PC-3 (cell line): Measurements from ENCODE around the gene TSHZ2. TPM values are rescaled to one million over a fixed set of nuclear protein-coding genes. Genes with fewer than 3 reads are reported as not detected.

Experiments
- ATAC-seq: fragments of 200-7000 bp; cut with Tn5 transposase; 2 replicates; pipeline ENCODE4 v1.9.1; 2020; ENCODE audit warnings: mild to moderate bottlenecking, moderate library complexity
- BruUV-seq: library from RNA; stranded (reverse); fragments of 400-500 nt; replicated peaks from 2 replicates; lab custom pipeline; 2021; lab: Mats Ljungman, UMichigan
- CTCF ChIA-PET: fragments of 300-600 bp; sonication (Branson Sonifier 250); formaldehyde crosslinking; loops from one replicate; lab custom pipeline; 2022; ENCODE audit warnings: antibody characterized with exemption; lab: Charles Lee
- POLR2A ChIA-PET: fragments of 300-600 bp; sonication (Branson Sonifier 250); formaldehyde crosslinking; loops from one replicate; lab custom pipeline; 2022; ENCODE audit warnings: antibody characterized with exemption; ENCODE audit not compliant: unreplicated experiment; lab: Charles Lee
- DNase-seq: peaks from one replicate; pipeline ENCODE4 v3.0.0-alpha.2; 2015
- H2AFZ ChIP-seq: fragments of 300-600 bp; sonication (generic); 2 replicates; pipeline ENCODE4 v1.6.0; 2016; ENCODE audit warnings: antibody characterized with exemption, low read length
- H3F3A ChIP-seq: fragments of 300-600 bp; sonication (generic); one replicate; pipeline ENCODE4 v1.6.0; 2017; ENCODE audit warnings: antibody characterized with exemption, low read length, control low read depth, mild to moderate bottlenecking; ENCODE audit not compliant: unreplicated experiment
- H3K27ac ChIP-seq: fragments of 300-600 bp; sonication (generic); 2 replicates; pipeline ENCODE4 v1.5.1; 2016; ENCODE audit warnings: mild to moderate bottlenecking, low read length
- H3K27me3 ChIP-seq: fragments of 300-600 bp; sonication (generic); 2 replicates; pipeline ENCODE4 v1.6.1; 2016; ENCODE audit warnings: low read length, mixed read lengths
- H3K36me3 ChIP-seq: fragments of 300-600 bp; sonication (generic); 2 replicates; pipeline ENCODE4 v1.6.1; 2016; ENCODE audit warnings: low read depth, mixed run types, low read length, mixed read lengths
- H3K4me1 ChIP-seq: fragments of 300-600 bp; sonication (generic); 2 replicates; pipeline ENCODE4 v1.5.1; 2016; ENCODE audit warnings: low read length; ENCODE audit not compliant: insufficient read depth
- H3K4me2 ChIP-seq: fragments of 300-600 bp; sonication (generic); 2 replicates; pipeline ENCODE4 v1.6.0; 2016; ENCODE audit warnings: low read length
- H3K4me3 ChIP-seq: fragments of 300-600 bp; sonication (generic); 2 replicates; pipeline ENCODE4 v1.5.1; 2016; ENCODE audit warnings: mild to moderate bottlenecking, low read length, mixed read lengths
- H3K79me2 ChIP-seq: fragments of 300-600 bp; sonication (generic); 2 replicates; pipeline ENCODE4 v1.6.1; 2017; ENCODE audit warnings: low read length, mixed read lengths
- H3K9ac ChIP-seq: fragments of 300-600 bp; sonication (generic); 2 replicates; pipeline ENCODE4 v1.6.0; 2016; ENCODE audit warnings: mild to moderate bottlenecking, low read length
- H3K9me2 ChIP-seq: fragments of 300-600 bp; sonication (generic); replicated peaks from 2 replicates; pipeline ENCODE4 v1.6.1; 2016; ENCODE audit warnings: mixed run types, low read length, mixed read lengths
- H3K9me3 ChIP-seq: fragments of 300-600 bp; sonication (generic); 2 replicates; pipeline ENCODE4 v1.6.1; 2016; ENCODE audit warnings: low read length, mixed read lengths
- H4K20me1 ChIP-seq: fragments of 300-600 bp; sonication (generic); 2 replicates; pipeline ENCODE4 v1.6.1; 2016; ENCODE audit warnings: low read length, mixed read lengths
- EZH2 ChIP-seq: fragments of 300-600 bp; sonication (generic); IDR thresholded peaks from one replicate; pipeline ENCODE4 v1.6.1; 2017; ENCODE audit warnings: antibody characterized with exemption, mild to moderate bottlenecking, low read length; ENCODE audit not compliant: unreplicated experiment
- EZH2phosphoT487 ChIP-seq: fragments of 300-600 bp; sonication (generic); IDR thresholded peaks from 2 replicates; pipeline ENCODE4 v1.6.1; 2018; ENCODE audit warnings: mild to moderate bottlenecking, antibody characterized with exemption, low read length, borderline replicate concordance
- intact Hi-C: fragments of 100-400 bp; cut with micrococcal nuclease; formaldehyde crosslinking; loops from 2 replicates; pipeline ENCODE4 v1.9.0; 2023
- total RNA-seq: library from RNA; depleted of rRNA; stranded (reverse); fragments of >200 nt; gene quantifications from 2 replicates; pipeline ENCODE4 v1.2.3, GENCODE V29; 2014
- TF ChIP-seq, protein P1 (sequence below): fragments of 300-600 bp; sonication (generic); conservative IDR thresholded peaks from 2 replicates; pipeline ENCODE4 v1.5.1; 2017; ENCODE audit warnings: antibody characterized with exemption, low read depth, mild to moderate bottlenecking, low read length

TSHZ2 gene
- total RNA-seq, 1 experiment from 2014 or later: not detected

DNA sequence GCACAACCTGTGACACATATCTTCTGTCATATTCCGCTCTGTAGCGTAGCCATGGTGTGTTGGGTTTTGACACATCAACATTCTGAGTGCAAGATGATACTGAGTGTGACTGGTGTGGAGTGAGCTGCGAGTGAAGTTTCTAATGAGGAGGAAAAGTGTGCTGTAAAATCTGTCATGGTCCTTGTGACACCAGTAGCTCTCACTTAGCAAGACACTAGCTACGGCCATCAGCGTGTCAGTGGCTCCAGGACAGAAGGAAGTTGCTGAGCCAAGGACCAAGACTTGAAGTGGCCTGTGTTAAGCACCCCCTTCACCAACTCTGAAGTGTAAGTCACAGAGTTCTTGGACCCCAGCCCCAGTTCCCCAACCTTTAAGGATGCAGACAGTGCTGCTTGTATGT, 72.1 kb downstream of the TSHZ2 start:
- H4K20me1 ChIP-seq: no peaks in the 10 kb centered on the region
- peaks cover 18% of the 10 kb centered on the region for H3K27me3 ChIP-seq
- no peak overlapping the region for H3K27ac ChIP-seq
- DNase-seq: no peak
- no peak for ATAC-seq
- no peaks in the 10 kb centered on the region for H3F3A ChIP-seq
- no peaks in the 10 kb centered on the region for H3K4me1 ChIP-seq
- TF ChIP-seq, protein P1, sequence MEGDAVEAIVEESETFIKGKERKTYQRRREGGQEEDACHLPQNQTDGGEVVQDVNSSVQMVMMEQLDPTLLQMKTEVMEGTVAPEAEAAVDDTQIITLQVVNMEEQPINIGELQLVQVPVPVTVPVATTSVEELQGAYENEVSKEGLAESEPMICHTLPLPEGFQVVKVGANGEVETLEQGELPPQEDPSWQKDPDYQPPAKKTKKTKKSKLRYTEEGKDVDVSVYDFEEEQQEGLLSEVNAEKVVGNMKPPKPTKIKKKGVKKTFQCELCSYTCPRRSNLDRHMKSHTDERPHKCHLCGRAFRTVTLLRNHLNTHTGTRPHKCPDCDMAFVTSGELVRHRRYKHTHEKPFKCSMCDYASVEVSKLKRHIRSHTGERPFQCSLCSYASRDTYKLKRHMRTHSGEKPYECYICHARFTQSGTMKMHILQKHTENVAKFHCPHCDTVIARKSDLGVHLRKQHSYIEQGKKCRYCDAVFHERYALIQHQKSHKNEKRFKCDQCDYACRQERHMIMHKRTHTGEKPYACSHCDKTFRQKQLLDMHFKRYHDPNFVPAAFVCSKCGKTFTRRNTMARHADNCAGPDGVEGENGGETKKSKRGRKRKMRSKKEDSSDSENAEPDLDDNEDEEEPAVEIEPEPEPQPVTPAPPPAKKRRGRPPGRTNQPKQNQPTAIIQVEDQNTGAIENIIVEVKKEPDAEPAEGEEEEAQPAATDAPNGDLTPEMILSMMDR: no peak
- TF ChIP-seq EZH2: no peak
- no peak for TF ChIP-seq EZH2phosphoT487
- no peak overlapping the region for H2AFZ ChIP-seq
- H3K4me3 ChIP-seq: no peak overlapping the region
- ChIA-PET POLR2A (no interaction called here), CTCF (no interaction called here)
- H3K79me2 ChIP-seq: no peaks in the 10 kb centered on the region
- intact Hi-C loops: no loop called here
- no peak overlapping the region for H3K4me2 ChIP-seq
- no peaks in the 10 kb centered on the region for H3K9me3 ChIP-seq
- no peaks in the 10 kb centered on the region for H3K36me3 ChIP-seq
- BruUV-seq: no TSS peak
- H3K9ac ChIP-seq: no peak overlapping the region
- no peaks in the 10 kb centered on the region for H3K9me2 ChIP-seq

DNA sequence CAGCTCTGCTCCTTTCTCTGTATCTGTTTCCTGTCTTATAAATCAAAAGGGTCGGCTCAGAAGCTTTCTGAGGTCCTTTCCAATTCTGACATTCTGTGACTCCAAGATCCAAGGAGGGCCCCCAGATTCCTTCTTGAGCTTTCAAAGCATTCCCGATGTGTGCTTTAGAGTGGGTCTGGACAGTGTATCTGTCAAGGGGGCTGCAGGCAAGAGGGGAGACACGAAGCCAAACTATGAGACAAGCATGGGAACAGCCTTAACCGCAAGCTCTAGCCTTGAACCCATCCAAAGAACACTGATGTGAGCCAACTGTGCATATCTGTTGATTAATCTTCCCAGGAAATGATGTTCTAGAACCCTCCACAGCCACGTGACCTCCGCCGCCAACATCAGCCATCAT, 73.8 kb downstream of the TSHZ2 start:
- Histone ChIP-seq H3K27ac (no peak overlapping the region), H3K9ac (no peak overlapping the region), H3K9me2 (no peaks in the 10 kb centered on the region), H3K4me2 (no peak overlapping the region), H2AFZ (no peak overlapping the region), H3K9me3 (no peaks in the 10 kb centered on the region), H3F3A (no peaks in the 10 kb centered on the region), H3K4me3 (no peak overlapping the region), H3K27me3 (peaks cover 18% of the 10 kb centered on the region), H3K79me2 (no peaks in the 10 kb centered on the region), H3K36me3 (no peaks in the 10 kb centered on the region), H3K4me1 (no peaks in the 10 kb centered on the region), H4K20me1 (no peaks in the 10 kb centered on the region)
- TF ChIP-seq, protein P1: no peak
- TF ChIP-seq EZH2phosphoT487 (no peak), EZH2 (no peak)
- CTCF ChIA-PET: no interaction called here
- intact Hi-C loops: no loop called here
- ATAC-seq: no peak
- POLR2A ChIA-PET: no interaction called here
- DNase-seq: no peak
- no TSS peak for BruUV-seq

DNA sequence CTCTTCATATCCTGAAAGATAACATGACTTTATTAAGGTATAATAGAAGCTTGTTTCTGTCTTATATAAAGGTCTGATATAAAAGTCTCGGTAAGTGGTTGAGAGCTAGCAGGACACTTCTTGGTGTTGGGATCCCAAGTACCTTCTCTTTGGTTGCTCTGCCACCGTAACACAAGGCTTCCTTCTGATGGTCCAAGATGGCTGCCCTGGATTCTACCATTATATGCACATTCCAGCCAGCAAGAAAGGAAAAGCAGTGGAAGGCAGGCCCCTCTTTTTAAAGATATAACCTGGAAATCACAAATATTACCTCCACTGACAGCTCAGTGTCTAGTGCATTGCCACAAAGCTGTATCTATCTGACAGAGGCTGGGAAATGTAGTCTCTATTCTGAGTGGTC, 75.0 kb downstream of the TSHZ2 start:
- no peak for ATAC-seq
- CTCF ChIA-PET: no interaction called here
- POLR2A ChIA-PET: no interaction called here

More for the DNA sequence above, 75.0 kb downstream of the TSHZ2 start:
- no TSS peak for BruUV-seq
- Histone ChIP-seq H3K27ac (no peak overlapping the region), H3K36me3 (no peaks in the 10 kb centered on the region), H3K9ac (no peak overlapping the region), H3K27me3 (peaks cover 27% of the 10 kb centered on the region), H3K79me2 (no peaks in the 10 kb centered on the region), H3K4me2 (no peak overlapping the region), H3K4me1 (no peaks in the 10 kb centered on the region), H3F3A (no peaks in the 10 kb centered on the region), H3K9me2 (no peaks in the 10 kb centered on the region), H3K9me3 (no peaks in the 10 kb centered on the region), H4K20me1 (no peaks in the 10 kb centered on the region), H2AFZ (no peak overlapping the region), H3K4me3 (no peak overlapping the region)
- intact Hi-C loops: no loop called here
- no peak for DNase-seq
- TF ChIP-seq, protein P1: no peak
- TF ChIP-seq EZH2phosphoT487: no peak
- no peak for TF ChIP-seq EZH2
